Hematopoietic multipotent progenitor cell (in vitro differentiated cells): ENCODE data around the gene GPR12. TPM values are rescaled to one million over a fixed set of nuclear protein-coding genes. Genes with fewer than 3 reads are reported as not detected.

Experiments used
- DNase-seq, 3 donors: peaks; one replicate each; pipeline ENCODE4 v3.0.0-alpha.2; 2011 to 2015; ENCODE audit warnings: low read depth in 2 of 3, low spot score in 2 of 3
- total RNA-seq: library from RNA; depleted of rRNA; stranded (reverse); fragments of >200 nt; gene quantifications from one replicate; pipeline ENCODE4 v1.2.3, GENCODE V29; 2012

Gene GPR12
- total RNA-seq, 1 donor: 0.81 TPM

- peak in 2 of 3 donors; percentile 54 to 79 for DNase-seq
Observed at GRCh38 chr13:26707122-26708006, 53.2 kb downstream of the GPR12 start.

GRCh38 chr13:26706381-26706780 is 54.2 kb downstream of the GPR12 start:
- no peak for DNase-seq

GRCh38 chr13:26705536-26705935 is 55.0 kb downstream of the GPR12 start:
- DNase-seq: no peak

Other genes with a start within 250 kb of the GPR12 start
- 0.81 TPM for gene WASF3, start 203.1 kb downstream of the GPR12 start, total RNA-seq